ENCODE measurements around the gene CYP2B6. TPM values are rescaled to one million over a fixed set of nuclear protein-coding genes. Genes with fewer than 3 reads are reported as not detected.
"Not testable (repeated sequence)": the region's sequence is repeated elsewhere in the genome, so short reads cannot be mapped to it uniquely, and the experiment has no call there.

Gene CYP2B6
- total RNA-seq, 1 donor from 2014 or later = not detected

- DNase-seq (ENCODE audit: low spot score) = no peak
These were observed 40.8 kb downstream of the CYP2B6 start for GRCh38 chr19:41031916-41032315.

- DNase-seq (ENCODE audit: low spot score) = not testable (repeated sequence)
These were observed 42.2 kb downstream of the CYP2B6 start for GRCh38 chr19:41033324-41033723.

GRCh38 chr19:41039806-41040205 is 48.7 kb downstream of the CYP2B6 start:
- DNase-seq (ENCODE audit: low spot score) = no peak

GRCh38 chr19:41045095-41045494 is 54.0 kb downstream of the CYP2B6 start:
- DNase-seq (ENCODE audit: low spot score) = not testable (repeated sequence)

- no peak for DNase-seq (ENCODE audit: low spot score)
These were observed 59.3 kb downstream of the CYP2B6 start for GRCh38 chr19:41050426-41050825.

- not testable (repeated sequence) for DNase-seq (ENCODE audit: low spot score)
These were observed 61.1 kb downstream of the CYP2B6 start for GRCh38 chr19:41052162-41052561.

- not testable (repeated sequence) for DNase-seq (ENCODE audit: low spot score)
These were observed 62.2 kb downstream of the CYP2B6 start for GRCh38 chr19:41053331-41053730.

- DNase-seq (ENCODE audit: low spot score) = no peak
These were observed 74.0 kb downstream of the CYP2B6 start for GRCh38 chr19:41064974-41065569.

Other genes with a start within 250 kb of the CYP2B6 start
- 11.3 TPM for gene ACTMAP, start 240.8 kb upstream of the CYP2B6 start, total RNA-seq
- gene SNRPA, start 240.1 kb upstream of the CYP2B6 start, total RNA-seq = 74.0 TPM
- not detected for gene MIA, start 215.8 kb upstream of the CYP2B6 start, total RNA-seq
- gene RAB4B, start 213.0 kb upstream of the CYP2B6 start, total RNA-seq = 45.3 TPM
- 79.3 TPM for gene EGLN2, start 192.1 kb upstream of the CYP2B6 start, total RNA-seq
- not detected for gene CYP2A6, start 140.8 kb upstream of the CYP2B6 start, total RNA-seq
- gene CYP2A7, start 109.1 kb upstream of the CYP2B6 start, total RNA-seq = not detected
- gene CYP2A13, start 97.2 kb downstream of the CYP2B6 start, total RNA-seq = not detected
- not detected for gene CYP2F1, start 123.2 kb downstream of the CYP2B6 start, total RNA-seq
- gene CYP2S1, start 201.9 kb downstream of the CYP2B6 start, total RNA-seq = 13.2 TPM
- 40.1 TPM for gene AXL, start 227.9 kb downstream of the CYP2B6 start, total RNA-seq